NK-92 (cell line): ENCODE data around the gene KIAA0930.
"Not testable (repeated sequence)": the region's sequence is repeated elsewhere in the genome, so short reads cannot be mapped to it uniquely, and the experiment has no call there.

Experiments
- DNase-seq: peaks from one replicate; lab custom pipeline; 2025; ENCODE audit not compliant: unreplicated experiment; lab: John Stamatoyannopoulos, UW

Gene KIAA0930

DNA sequence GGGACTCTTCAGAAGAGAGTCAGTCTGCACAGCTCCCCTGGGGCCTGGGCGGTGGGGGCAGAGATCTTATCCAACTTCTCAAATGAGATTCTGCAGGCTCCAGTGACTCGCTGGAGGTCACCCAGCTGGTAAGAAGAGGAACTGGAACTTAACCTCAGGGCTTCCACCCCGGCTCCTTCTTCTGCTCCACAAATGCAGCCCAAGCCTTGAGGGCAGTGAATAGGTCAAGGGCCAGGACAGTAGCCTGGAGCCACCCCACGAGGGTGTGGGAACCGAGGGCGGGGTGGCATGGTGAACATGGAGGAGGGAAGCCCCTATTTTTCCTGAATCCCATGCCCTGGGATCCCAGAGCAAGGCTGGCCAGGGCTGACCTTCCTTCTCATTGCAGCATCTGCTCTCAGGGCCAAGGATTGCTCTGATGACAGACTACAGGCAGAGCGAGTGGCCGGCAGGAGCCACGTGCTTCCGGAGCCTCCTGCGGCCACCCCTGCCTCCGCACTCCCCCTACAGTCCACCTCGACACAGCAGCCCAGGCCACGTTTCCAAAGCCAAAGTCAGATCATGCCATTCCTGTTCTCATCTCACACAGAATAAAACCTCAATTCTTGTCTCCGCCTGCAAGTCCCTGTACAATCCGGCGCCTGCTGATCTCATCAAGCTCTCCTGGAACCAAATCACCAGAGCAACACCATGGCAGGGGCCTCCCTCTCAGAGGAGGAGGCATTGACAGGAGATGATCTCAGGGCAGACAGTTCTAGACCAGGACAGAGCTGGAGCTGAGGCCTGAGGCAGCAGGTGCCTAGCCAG, 23.0 kb upstream of the KIAA0930 start:
- DNase-seq, result no peak

DNA sequence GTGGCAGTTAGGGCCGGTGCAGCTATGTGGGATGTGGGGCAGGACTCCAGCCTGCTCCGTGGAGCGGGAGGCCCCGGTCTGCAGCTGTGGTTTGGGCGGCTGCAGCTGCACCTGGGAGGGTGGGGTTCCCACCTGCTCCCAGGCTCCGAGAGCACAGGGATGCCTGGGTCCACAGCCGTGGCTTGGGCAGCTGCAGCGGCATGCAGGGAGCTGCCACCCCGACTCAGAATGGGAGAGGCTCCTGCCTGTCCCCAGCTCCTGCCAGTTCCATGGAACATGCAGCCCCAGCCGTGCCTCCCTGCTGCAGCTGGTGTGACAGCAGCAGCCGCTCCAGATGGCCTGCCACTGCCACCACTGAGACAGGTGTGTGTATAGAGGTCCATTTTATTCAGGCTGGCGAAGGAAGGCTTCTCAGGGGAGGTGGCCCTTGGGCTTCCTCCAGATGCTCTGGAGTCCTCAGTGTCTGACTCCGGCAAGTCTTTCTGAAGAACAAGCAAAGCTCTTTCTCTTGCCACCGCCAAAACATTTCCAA, 22.3 kb upstream of the KIAA0930 start:
- DNase-seq, result no peak

DNA sequence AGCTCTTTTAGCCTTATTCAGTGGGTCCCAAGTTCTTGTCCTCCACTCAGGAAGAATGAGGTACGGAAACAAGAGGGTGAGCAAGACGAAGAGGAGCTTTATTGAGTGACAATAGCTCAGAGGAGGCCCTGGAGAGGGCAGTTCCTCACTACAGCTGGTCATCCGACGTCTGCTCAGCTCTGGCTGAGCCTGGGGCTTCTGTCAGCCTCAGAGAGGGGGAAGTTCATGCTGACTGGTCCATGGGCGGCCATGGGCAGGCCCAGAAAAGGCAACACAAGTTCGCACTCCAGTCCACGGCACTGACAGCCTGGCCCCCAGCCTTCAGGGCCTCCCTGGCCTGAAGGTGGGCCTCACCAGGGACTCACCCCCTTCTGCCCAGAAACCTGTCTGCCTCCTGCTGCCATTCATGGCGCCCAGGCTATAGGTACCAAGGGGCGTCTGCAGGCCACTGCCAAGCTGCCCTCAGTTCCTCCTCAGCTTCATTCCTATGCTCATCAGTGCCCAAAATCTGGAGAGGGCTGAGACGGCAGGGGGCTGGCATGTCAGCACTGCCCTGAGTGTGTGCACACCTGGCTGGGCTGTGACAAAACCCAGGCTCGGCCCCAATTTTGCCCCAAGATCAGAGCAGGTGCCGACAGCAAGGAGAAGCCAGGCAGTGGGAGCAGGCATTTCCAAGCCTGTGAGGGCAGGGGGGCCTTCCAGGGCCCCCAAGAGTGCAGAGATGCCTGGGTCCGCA, 21.7 kb upstream of the KIAA0930 start:
- no peak for DNase-seq

DNA sequence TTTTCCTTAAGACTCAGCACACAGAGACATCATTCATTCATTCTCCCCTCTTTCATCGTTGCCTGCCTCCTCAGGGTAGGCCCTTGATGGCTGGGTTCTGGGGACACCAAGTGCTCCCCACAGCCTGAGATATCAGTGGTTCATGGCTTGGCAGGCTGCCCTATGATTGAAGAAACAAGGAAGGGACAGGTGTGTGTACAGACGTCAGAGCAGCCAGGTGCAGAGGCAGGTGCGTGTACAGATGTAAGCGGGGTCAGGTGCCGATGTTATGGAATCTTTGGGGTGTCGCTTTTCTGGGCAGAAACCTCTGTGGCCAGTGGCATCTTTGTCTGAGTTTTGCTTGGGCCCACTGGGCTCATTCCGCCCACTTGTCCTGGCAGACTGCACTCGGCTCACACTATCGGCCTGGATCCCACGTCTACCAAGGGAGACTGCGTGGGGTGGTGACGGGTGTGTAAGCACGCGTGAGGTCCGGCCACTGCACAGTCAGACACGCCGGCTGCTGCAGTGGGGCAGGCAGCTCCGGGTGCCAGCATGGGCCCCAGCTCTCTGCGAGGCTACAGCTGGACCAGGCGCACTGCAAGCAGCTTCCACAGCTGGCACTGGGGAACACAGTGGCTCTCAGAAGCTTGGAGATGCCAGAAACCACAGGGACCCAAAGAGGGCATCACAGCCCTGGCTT, 20.9 kb upstream of the KIAA0930 start:
- no peak for DNase-seq

DNA sequence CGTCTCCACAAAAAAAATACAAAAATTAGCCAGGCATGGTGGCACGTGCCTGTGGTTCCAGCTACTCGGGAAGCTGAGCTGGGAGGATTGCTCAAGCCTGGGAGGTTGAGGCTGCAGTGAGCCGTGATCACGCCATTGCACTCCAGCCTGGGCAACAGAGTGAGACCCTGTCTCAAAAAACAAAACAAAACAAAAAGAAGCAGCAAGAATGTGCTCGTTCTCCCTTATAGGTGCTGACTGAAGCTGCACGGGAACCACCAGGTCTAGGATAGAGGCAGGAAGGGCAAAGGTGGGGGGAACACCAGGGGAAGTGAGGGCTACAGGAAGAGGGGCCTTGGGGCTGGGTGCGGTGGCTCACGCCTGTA, 19.7 kb upstream of the KIAA0930 start:
- not testable (repeated sequence) for DNase-seq

DNA sequence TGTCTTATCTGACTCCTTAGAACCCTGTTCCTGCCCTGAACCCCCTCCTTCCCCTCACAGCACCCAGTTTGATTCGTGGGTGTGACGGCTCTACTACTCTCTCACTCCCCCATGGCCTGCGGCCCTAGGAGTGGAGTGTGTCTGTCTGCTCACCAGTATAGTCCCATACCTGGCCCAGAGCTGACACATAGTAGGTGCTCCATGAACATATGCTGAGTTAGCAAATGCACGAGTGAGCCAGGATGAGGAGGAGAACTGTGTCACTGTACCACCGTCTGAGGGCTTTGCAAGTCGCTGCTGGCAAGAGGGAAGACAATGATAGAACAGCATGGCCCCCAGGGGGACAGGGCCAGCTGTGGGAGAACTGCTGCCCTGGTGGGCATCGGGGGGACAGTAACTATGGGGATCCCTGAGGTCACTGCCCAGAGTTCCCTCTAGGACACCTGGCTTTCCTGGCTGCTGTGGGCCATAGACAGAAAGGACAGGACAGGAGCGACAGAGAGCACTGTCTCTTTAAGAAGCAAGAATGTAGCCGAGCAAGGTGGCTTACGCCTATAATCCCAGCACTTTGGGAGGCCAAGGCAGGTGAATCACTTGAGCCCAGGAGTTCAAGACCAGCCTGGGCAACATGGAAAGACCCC, 19.2 kb upstream of the KIAA0930 start:
- no peak for DNase-seq

DNA sequence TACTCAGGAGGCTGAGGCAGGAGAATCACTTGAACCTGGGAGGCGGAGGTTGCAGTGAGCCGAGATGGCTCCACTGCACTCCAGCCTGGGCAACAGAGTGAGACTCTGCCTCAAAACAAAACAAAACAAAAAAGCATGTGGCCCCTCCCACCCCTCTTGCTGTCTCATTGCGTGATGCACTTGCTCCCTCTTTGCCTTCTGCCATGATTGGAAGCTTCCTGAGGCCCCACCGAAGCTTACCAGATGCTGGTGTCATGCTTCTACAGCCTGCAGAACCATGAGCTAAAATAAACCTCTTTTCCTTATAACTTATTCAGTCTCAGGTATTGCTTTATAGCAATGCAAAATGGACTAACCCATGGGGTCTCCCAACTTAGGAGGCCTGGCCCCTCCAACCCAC, 17.2 kb upstream of the KIAA0930 start:
- not testable (repeated sequence) for DNase-seq

DNA sequence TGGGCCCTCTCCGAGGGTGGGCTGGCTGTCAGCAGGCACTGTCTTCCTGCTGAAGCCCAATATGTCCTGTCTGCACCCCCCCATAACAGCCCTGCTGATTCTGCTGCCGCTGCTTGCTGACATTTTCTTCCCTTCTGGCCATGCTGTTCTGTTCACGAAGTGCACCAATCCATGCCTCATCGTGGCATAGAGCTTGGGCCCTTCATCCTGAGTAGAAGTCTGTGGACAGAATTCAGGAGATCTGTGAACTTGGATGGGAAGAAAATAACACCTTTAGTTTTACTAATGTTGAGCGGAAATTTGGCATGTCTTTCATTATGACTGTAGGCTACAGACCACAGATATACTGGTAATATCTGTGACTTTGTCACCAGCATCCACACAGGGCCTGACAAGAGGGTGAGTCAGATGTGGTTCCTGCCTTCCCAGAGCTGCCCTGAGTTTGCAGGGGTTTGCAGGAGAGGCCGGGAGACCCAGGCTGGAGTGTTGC, 14.1 kb upstream of the KIAA0930 start:
- no peak for DNase-seq

DNA sequence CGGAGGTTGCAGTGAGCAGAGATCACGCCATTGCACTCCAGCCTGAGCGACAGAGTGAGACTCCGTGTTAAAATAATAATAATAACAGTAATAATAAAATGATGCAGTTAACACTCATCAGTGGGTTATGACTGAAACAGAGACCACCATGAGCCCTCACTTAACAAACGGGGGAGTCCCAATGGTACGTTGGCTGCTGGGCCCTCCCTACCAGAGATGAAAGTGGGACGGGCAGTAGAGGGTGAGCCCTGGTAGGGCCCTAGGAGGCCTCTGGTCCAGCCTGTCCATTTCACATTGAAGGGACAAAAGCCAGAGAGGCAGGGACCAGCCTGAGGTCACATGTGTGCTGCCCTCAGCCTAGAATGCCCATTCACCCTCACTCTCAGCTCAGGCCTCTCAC, 13.7 kb upstream of the KIAA0930 start:
- DNase-seq, result no peak

DNA sequence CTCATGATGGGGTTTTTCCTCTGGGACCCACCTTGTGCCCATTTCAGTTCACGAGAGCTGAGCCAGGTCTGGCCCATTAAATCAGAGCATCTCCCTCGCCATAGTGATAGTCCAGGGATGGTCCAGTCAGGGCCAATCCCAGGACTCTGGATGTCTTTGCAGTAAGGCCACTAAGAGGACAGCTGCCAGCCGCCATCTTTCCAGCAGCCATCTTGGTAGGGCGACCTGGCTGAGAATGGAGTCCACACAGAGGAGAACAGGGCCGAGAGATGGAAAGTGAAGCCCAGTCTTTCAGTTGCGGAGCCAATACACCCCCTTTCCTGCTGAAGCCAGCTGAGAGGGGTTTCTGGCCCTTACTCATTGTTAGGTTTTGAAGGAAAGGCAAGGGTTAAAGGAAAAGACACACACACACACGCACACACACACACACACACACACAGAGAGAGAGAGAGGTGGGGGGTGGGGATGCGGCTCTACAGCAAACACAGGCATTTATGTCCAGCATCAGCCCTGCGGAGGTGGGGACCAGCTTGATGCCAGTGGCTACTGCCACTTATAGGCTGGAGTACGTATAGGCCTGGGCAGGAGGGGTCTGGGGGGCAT, 12.4 kb upstream of the KIAA0930 start:
- no peak for DNase-seq

DNA sequence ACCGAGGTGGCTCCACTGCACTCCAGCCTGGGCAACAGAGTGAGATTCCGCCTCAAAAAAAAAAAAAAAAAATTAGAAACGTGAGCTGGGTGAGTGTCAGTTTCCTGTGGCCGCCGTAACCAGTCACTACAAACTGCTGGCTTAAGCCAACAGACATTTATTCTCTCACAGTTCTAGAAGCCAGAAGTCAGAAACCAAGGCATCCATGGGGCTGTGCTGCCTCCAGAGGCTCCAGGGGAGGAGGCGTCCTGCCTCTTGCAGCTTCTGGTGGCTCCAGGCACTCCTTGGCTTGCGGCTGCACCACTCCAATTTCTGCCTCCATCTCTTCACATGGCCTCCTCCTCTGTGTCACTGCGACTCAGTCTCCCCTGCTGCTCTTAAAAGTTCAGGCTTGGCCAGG, 11.1 kb upstream of the KIAA0930 start:
- no peak for DNase-seq

DNA sequence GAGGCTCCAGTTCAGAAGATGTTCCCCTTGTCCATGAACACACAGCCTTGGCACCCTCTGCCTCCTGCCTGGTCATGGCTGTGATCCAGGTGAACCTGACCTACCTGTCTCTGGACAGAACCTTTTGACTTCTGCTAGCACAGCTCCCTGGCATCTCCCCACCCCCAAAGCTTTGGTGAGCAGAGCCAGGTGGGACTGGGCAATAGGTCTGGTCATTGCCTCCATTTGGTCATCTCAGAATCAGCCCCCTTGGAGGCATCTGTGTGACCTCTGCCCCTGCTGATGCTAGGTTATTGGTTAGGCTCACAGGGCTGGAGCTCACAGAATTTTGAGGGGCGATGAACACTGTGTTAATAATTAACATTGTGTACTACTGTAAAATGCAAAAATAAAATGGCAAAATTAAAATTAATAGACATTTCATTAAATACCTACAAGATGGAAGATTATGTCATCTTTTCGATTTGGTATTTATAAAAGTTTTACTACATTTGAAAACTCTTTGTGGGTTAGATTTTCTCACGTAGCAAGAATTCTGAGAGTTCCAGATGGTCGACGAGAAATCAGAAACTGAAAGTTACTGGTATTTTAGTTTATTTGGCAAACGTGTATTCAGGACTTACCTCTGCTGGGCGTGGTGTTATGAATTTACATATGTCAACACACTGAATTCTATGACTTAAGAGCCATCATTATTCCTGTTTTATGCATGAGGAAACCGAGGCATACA, 8.3 kb upstream of the KIAA0930 start:
- DNase-seq, result no peak

DNA sequence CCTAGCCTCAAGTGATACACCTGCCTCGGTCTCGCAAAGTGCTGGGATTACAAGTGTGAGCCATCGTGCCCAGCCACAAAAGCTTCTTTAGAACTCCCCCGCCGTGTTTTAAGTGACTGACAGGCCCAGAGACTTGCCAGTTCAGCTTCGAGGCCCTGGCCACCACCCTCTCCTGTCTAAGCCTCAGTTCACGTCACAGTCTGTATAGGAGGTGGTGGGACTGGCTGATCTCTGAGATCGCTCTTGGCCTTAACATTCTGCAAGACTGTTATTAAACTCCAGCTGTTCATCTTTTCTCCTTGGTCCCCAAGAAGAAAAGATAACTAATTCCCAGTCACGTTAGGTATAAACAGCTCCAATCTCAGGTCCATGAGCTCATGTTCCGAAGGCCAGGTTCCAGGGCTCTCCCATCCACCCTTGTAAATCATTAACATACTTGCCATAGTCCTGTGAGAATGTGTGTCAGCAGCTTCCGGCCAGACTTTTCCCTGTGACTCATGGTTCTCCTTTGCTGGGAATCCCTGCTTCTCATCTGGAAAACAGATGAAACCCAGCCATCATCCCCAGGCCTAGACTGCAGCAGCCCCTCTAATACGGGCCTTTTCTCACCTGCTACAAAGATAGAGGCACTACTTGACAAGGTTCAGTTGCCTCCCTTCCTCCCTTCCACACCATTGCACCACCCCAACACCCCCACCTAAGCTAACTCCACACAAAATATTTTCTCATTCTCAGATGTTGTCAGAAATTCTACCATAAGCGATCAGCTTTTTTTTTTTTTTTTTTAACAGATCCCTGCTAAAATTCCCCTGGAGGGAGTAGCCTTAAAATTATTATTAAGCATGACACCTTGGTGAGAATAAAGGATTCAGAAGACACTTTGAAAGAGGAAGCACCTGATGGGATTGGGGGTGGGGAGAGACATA, 5.6 kb upstream of the KIAA0930 start:
- no peak for DNase-seq

DNA sequence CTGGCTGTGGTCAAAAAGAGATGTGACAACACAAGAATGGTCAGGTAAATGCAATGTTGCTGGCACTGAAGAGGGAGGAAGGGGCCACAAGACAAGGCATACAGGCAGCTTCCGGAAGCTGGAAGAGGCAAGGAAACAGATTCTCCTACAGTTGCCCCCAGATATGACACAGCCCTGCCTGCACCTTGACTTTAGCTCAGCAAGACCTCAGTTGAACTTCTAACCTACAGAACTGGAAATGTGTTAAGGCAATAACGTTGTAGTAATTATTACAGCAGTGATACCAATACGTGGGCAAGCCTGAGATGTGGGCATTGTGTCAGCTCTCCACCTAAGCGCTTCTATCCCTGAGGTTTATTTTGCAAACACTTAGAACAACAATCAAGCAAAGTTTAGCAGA, 4.2 kb upstream of the KIAA0930 start:
- DNase-seq, result no peak

DNA sequence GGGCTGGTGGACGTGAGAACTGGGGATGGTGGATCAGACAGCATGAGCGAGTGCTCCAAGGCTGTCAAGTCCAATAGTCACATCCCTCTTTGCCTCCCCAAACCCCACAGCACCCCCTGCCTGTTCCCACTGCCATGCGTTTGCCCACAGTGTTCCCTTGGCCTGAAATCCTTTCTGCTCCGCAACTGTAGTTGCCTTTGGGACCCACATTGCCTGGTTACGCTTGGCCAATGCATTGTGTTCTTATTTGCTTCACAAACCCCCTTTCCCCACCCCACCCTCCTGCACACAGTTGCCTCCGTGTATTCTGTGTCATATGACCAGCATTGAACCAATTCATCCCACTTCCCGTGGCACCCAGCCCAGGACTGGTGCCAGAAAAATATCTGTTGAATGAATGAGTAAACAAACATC, 2.1 kb upstream of the KIAA0930 start:
- no peak for DNase-seq

DNA sequence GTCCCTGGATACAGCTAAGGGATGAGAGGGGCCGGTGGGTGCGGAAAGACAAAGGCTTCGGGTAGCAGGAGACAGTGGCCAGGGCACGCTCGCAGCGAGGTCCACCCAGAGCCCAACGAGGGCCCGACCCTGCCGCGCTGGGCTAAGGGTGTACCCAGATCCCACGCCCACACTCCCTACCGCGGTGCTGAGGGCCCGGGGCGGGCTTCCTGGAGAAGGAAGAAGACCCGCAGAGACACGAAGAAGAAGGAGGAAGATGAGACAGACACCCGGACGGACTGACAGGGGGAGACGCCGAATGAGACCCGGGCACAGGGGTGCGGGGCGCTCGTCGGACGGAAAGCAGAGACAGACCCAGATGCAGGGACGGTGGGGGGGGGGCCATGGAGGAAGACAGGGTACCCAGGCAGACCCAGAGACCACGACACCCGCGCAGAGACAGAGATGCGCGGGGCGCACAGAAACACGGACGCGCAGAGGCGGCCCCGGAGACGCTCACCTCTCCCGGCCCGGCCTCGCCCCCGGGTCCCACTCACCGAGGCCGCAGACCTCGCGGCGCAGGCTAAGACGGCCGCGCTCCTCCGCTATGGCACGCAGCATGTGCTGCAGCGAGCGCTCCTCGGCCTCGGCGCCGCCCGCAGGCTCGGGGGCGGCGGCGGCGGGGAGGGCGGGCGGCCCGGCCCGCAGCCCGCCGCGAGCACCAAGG, 437 bp downstream of the KIAA0930 start:
- no peak for DNase-seq

DNA sequence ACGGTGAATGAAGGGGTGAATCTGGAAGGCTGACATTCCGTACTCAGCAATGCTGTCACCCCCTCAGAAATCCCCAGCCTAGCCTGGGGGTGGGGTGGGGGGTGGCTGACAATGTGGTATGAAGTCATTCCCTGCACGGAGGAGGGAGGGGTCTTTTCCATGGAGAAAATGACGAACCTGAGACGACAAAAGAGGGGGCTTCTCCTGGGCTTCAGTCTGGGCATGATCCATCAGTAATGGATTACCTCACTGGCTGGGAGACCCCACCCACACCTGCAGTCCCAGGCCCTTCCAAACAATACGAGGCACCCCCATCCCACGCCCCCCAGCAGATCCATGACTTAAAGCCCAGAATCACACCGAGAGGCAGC, 1.0 kb downstream of the KIAA0930 start:
- DNase-seq, result no peak

DNA sequence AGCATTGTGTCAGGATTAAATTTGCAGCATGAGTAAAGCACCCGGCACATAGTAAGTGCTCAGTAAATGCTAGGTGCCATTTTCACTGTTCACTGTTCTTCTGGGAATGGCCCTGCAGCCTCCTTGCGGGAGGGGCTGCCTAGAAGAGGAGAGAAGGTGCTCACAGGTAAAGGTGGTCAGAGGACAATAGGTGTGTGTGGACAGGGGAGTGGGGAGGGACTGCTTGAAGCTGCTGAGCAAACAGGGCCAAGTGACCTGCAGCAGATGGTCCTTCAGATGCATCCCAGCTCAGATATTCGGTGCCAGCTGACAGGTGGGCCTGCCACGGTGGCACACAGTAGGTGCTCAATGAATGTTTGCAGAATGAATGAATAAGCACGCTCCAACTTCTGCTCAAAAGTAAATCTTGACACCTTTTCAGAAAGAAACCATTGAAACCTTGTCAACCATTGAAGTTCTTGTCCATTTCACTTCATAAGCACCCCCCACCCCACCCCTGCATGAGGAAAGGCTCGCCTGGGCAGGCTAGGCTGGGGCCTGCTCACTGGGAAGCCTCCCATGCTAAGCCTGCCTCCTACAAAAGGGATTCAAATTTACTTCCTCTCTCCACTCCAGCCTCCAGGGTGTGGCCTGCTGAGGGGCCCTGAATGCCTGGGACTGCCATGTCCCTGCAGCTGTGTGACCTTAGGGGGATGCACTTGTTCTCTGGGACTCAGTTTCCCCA, 1.6 kb downstream of the KIAA0930 start:
- DNase-seq, result no peak
